Vagina (tissue), 2 donors: ENCODE data around the gene ALOX12B.

Experiments used
- POLR2A ChIP-seq, 2 donors: fragments of 450-650 bp; IDR thresholded peaks; one replicate each; pipeline ENCODE4 v1.6.1; 2017; ENCODE audit warnings: antibody characterized with exemption in 2 of 2, mild to moderate bottlenecking in 2 of 2, moderate library complexity in 2 of 2
- TF ChIP-seq, protein P1 (sequence below), 3 experiments: fragments of 450-650 bp in 2 of 3; fragments of 200-600 bp in 1 of 3; sonication (generic) in 1 of 3; IDR thresholded peaks; one replicate each; pipeline ENCODE4 v1.5.1; 2017 to 2019; ENCODE audit warnings: antibody characterized with exemption in 3 of 3, mild to moderate bottlenecking in 2 of 3, moderate library complexity in 2 of 3

DNA sequence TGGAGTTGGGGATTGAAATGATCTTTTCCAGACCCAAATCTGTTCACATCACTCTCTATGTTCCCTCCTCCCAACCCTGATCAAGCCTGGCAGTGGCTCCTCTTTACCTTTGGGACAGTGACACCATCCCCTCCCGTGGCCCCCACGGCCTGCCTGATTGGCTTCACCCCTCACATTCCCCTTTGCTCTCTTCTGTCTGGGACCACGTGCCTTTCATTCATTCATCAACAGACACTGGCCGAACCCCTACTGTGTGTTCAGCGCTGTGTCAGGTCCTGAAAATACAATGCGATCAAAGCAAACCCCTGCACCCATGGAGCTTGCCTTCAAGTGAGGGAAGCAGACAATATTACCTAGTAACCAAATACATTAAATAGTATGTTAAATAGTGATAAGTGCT is 2.2 kb upstream of the ALOX12B start:
- TF ChIP-seq, protein P1, sequence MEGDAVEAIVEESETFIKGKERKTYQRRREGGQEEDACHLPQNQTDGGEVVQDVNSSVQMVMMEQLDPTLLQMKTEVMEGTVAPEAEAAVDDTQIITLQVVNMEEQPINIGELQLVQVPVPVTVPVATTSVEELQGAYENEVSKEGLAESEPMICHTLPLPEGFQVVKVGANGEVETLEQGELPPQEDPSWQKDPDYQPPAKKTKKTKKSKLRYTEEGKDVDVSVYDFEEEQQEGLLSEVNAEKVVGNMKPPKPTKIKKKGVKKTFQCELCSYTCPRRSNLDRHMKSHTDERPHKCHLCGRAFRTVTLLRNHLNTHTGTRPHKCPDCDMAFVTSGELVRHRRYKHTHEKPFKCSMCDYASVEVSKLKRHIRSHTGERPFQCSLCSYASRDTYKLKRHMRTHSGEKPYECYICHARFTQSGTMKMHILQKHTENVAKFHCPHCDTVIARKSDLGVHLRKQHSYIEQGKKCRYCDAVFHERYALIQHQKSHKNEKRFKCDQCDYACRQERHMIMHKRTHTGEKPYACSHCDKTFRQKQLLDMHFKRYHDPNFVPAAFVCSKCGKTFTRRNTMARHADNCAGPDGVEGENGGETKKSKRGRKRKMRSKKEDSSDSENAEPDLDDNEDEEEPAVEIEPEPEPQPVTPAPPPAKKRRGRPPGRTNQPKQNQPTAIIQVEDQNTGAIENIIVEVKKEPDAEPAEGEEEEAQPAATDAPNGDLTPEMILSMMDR (IDR thresholded peaks at IDR 0.05), result no peak
- TF ChIP-seq POLR2A (IDR thresholded peaks at IDR 0.05), result no peak
